ENCODE results near the gene DUSP6.

- TF ChIP-seq CTCF (IDR thresholded peaks at IDR 0.05) = no peak
- TF ChIP-seq POLR2A (IDR thresholded peaks at IDR 0.05) = no peak
These were observed 27.7 kb upstream of the DUSP6 start for GRCh38 chr12:89379839-89380467.
